SU-DHL-6 (cell line): ENCODE data around the gene MAP3K7.

Experiments used
- CTCF ChIP-seq: fragments of 200-600 bp; sonication (generic); IDR thresholded peaks from one replicate; pipeline ENCODE4 v1.5.1; 2017; ENCODE audit warnings: antibody characterized with exemption, mild to moderate bottlenecking, low read length, moderate library complexity; ENCODE audit not compliant: insufficient read depth, poor library complexity, severe bottlenecking
- EZH2phosphoT487 ChIP-seq: fragments of 200-600 bp; sonication (generic), shearing (Covaris generic); conservative IDR thresholded peaks from 2 replicates; pipeline ENCODE4 v1.6.1; 2018; ENCODE audit warnings: mild to moderate bottlenecking, antibody characterized with exemption, low read length, moderate library complexity, mixed read lengths

GRCh38 chr6:90490030-90490716, 96.7 kb downstream of the MAP3K7 start:
- TF ChIP-seq CTCF = no peak
- no peak for TF ChIP-seq EZH2phosphoT487
